Measurements from ENCODE around the gene AIM2. TPM values are rescaled to one million over a fixed set of nuclear protein-coding genes. Genes with fewer than 3 reads are reported as not detected.

AIM2 gene
- total RNA-seq, 1 experiment from 2014 or later: 1.1 TPM

DNA sequence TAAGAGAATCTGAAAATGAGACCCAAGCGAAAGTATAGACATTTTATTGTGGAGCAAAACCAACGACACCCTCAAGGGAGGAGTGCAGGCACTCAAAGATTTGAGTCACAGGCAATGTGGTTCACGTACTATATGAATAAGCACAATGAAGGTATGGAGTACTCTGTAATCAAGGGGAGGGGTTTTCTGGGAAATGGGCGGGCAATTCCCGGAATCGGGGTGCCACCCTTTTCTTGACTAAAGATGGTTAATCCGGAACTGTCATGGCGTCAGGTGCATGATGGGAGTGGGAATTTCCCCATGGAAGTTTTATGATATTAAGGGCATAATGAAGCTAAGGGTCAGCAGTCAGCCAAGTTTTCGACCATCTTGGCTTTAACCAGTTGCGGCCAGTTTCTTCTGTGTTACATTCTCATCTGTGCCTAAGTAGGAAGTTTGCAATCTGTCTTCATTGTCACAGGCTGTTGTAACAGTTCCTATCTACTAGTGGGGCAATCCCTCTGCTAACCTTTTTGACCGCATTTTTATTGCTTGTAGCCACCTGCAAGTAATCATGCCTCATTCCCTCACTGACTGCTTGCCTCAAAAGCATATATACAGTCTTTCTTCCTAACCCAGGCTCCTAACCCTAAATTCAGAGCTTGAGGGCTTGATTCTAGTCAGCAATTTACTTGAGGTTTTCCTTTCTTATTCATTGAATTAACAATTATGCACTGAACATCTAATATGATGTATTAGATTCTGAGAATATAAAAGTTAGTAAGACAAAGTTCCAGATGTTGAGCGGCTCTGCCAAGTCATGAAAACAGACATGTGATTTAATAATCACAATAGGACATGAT is 775 bp upstream of the AIM2 start (continued):
- TF ChIP-seq, protein P1, sequence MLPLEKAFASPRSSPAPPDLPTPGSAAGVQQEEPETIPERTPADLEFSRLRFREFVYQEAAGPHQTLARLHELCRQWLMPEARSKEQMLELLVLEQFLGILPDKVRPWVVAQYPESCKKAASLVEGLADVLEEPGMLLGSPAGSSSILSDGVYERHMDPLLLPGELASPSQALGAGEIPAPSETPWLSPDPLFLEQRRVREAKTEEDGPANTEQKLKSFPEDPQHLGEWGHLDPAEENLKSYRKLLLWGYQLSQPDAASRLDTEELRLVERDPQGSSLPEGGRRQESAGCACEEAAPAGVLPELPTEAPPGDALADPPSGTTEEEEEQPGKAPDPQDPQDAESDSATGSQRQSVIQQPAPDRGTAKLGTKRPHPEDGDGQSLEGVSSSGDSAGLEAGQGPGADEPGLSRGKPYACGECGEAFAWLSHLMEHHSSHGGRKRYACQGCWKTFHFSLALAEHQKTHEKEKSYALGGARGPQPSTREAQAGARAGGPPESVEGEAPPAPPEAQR (CRISPR knock-in tag; IDR thresholded peaks at IDR 0.05): no peak
- no peak for TF ChIP-seq FOXP4 (CRISPR knock-in tag; IDR thresholded peaks at IDR 0.05)

DNA sequence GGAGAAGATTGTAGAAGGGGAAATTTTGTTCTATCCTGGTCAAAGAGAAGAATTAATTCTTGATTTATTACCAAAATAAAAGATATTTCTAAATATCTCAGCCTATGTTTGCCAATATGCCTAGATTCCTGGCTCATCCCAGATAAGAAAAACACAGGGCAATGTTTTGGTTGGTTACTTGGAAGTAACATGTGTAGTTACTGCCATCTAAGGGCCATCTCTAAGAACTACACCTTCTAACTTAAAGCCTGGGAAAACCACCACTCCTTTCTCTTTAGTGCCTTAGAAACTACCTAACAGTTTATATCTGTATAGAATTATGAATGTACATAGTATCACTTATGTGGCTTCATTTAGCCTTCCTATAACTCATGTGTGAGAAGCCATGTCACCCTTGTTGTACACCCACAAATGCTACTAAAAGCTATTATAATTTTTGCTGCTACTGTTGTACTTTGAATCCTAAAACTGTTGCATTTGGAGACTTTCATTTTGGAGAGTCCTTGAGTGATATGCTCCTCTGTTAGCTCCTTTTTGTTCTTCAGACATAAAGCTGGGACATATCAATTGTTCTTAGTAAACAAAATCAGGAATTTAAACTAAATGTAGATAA is 4.5 kb downstream of the AIM2 start:
- no peak overlapping the region for H3K4me3 Mint-ChIP-seq
- TF ChIP-seq CTCF (IDR thresholded peaks at IDR 0.05) (peak; percentile 66), GABPB1 (CRISPR knock-in tag; IDR thresholded peaks at IDR 0.05) (no peak)

GRCh38 chr1:159068886-159069285 is 7.7 kb downstream of the AIM2 start:
- H3K36me3 Mint-ChIP-seq: no peaks in the 10 kb centered on the region
- ATAC-seq (no peak), DNase-seq (ENCODE audit: low spot score) (no peak)
- ChIA-PET CTCF (interaction anchor here (1.0 to 1.3 kb wide), 2 partner anchors 90 to 146 kb away, joined by 3 read pairs; no protein-coding TSS in a partner anchor), POLR2A (no interaction called here)
- no peaks in the 10 kb centered on the region for H3K9me3 Mint-ChIP-seq
- H3K27ac Mint-ChIP-seq: no peak overlapping the region
- TF ChIP-seq SMAD3 (CRISPR knock-in tag; IDR thresholded peaks at IDR 0.05; ENCODE audit: borderline replicate concordance) (no peak), JUN (CRISPR knock-in tag; IDR thresholded peaks at IDR 0.05) (no peak)
- no peaks in the 10 kb centered on the region for H3K27me3 Mint-ChIP-seq (ENCODE audit: low read depth)
- H3K4me3 Mint-ChIP-seq: no peak overlapping the region
- H3K4me1 Mint-ChIP-seq: peaks cover 12% of the 10 kb centered on the region

More for the DNA sequence above, 4.5 kb downstream of the AIM2 start:
- ChIA-PET CTCF (interaction anchor here (0.7 to 1.9 kb wide), 13 partner anchors 13 to 868 kb away, joined by 3 to 18 read pairs (median 5); no protein-coding TSS in a partner anchor), POLR2A (no interaction called here)
- Mint-ChIP-seq H3K9me3 (no peaks in the 10 kb centered on the region), H3K36me3 (no peaks in the 10 kb centered on the region), H3K27ac (peak overlapping the region; percentile 38; the same call in 1 of the 2 replicates), H3K4me1 (peaks cover 12% of the 10 kb centered on the region), H3K27me3 (ENCODE audit: low read depth) (no peaks in the 10 kb centered on the region)
- peak; percentile 74 for ATAC-seq
- DNase-seq (ENCODE audit: low spot score): no peak

GRCh38 chr1:159067699-159068621 is 8.6 kb downstream of the AIM2 start:
- no peak for DNase-seq (ENCODE audit: low spot score)
- Mint-ChIP-seq H3K27ac (peak overlapping the region; percentile 31; the same call in 1 of the 2 replicates), H3K9me3 (no peaks in the 10 kb centered on the region), H3K27me3 (ENCODE audit: low read depth) (no peaks in the 10 kb centered on the region), H3K4me1 (peaks cover 12% of the 10 kb centered on the region), H3K4me3 (no peak overlapping the region), H3K36me3 (no peaks in the 10 kb centered on the region)
- ChIA-PET POLR2A (no interaction called here), CTCF (interaction anchor here (1.0 to 1.3 kb wide), 2 partner anchors 89 to 147 kb away, joined by 3 read pairs; no protein-coding TSS in a partner anchor)
- ATAC-seq: peak; percentile 51
- TF ChIP-seq E2F5 (CRISPR knock-in tag; IDR thresholded peaks at IDR 0.05) (no peak), ATF3 (CRISPR knock-in tag; conservative IDR thresholded peaks at IDR 0.05) (no peak), GRHL2 (CRISPR knock-in tag; IDR thresholded peaks at IDR 0.05; ENCODE audit: insufficient replicate concordance, severe bottlenecking) (no peak), TEAD4 (CRISPR knock-in tag; IDR thresholded peaks at IDR 0.05) (no peak), ZNF121 (CRISPR knock-in tag; IDR thresholded peaks at IDR 0.05) (no peak), NR3C1 (CRISPR knock-in tag; conservative IDR thresholded peaks at IDR 0.05; ENCODE audit: low read depth) (no peak), EMX1 (CRISPR knock-in tag; IDR thresholded peaks at IDR 0.05) (no peak)
- TF ChIP-seq, protein P2, sequence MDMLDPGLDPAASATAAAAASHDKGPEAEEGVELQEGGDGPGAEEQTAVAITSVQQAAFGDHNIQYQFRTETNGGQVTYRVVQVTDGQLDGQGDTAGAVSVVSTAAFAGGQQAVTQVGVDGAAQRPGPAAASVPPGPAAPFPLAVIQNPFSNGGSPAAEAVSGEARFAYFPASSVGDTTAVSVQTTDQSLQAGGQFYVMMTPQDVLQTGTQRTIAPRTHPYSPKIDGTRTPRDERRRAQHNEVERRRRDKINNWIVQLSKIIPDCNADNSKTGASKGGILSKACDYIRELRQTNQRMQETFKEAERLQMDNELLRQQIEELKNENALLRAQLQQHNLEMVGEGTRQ (CRISPR knock-in tag; IDR thresholded peaks at IDR 0.05): no peak
- TF ChIP-seq, protein P3, sequence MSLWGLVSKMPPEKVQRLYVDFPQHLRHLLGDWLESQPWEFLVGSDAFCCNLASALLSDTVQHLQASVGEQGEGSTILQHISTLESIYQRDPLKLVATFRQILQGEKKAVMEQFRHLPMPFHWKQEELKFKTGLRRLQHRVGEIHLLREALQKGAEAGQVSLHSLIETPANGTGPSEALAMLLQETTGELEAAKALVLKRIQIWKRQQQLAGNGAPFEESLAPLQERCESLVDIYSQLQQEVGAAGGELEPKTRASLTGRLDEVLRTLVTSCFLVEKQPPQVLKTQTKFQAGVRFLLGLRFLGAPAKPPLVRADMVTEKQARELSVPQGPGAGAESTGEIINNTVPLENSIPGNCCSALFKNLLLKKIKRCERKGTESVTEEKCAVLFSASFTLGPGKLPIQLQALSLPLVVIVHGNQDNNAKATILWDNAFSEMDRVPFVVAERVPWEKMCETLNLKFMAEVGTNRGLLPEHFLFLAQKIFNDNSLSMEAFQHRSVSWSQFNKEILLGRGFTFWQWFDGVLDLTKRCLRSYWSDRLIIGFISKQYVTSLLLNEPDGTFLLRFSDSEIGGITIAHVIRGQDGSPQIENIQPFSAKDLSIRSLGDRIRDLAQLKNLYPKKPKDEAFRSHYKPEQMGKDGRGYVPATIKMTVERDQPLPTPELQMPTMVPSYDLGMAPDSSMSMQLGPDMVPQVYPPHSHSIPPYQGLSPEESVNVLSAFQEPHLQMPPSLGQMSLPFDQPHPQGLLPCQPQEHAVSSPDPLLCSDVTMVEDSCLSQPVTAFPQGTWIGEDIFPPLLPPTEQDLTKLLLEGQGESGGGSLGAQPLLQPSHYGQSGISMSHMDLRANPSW (CRISPR knock-in tag; conservative IDR thresholded peaks at IDR 0.05; ENCODE audit: low read depth): no peak

Data from WTC11 (cell line).